Brain pericyte (primary cell): ENCODE data around the gene UMAD1.
A peak's percentile ranks its signal among the peaks of the same experiment; 100 is the strongest.

ENCODE experiments used
- DNase-seq: peaks from one replicate; pipeline ENCODE4 v3.0.0-alpha.2; 2012; ENCODE audit warnings: low read depth, low spot score

UMAD1 gene

GRCh38 chr7:7688956-7689355 is 48.4 kb downstream of the UMAD1 start:
- no peak for DNase-seq

GRCh38 chr7:7693881-7694280 is 53.3 kb downstream of the UMAD1 start:
- DNase-seq: no peak

- no peak for DNase-seq
Observed at GRCh38 chr7:7694542-7694941, 54.0 kb downstream of the UMAD1 start.

- no peak for DNase-seq
Observed at GRCh38 chr7:7695111-7695817, 54.7 kb downstream of the UMAD1 start.

- DNase-seq: no peak
Observed at GRCh38 chr7:7696458-7697119, 56.0 kb downstream of the UMAD1 start.

- no peak for DNase-seq
Observed at GRCh38 chr7:7698930-7699329, 58.4 kb downstream of the UMAD1 start.

GRCh38 chr7:7699380-7699779 is 58.8 kb downstream of the UMAD1 start:
- no peak for DNase-seq

GRCh38 chr7:7699970-7700369 is 59.4 kb downstream of the UMAD1 start:
- no peak for DNase-seq

GRCh38 chr7:7701527-7701926 is 61.0 kb downstream of the UMAD1 start:
- no peak for DNase-seq

- DNase-seq: no peak
Observed at GRCh38 chr7:7702826-7703225, 62.3 kb downstream of the UMAD1 start.

- no peak for DNase-seq
Observed at GRCh38 chr7:7703427-7703826, 62.9 kb downstream of the UMAD1 start.

GRCh38 chr7:7704867-7705266 is 64.3 kb downstream of the UMAD1 start:
- no peak for DNase-seq

- no peak for DNase-seq
Observed at GRCh38 chr7:7705318-7705717, 64.8 kb downstream of the UMAD1 start.

GRCh38 chr7:7706101-7706511 is 65.6 kb downstream of the UMAD1 start:
- DNase-seq: no peak

GRCh38 chr7:7706556-7707172 is 66.1 kb downstream of the UMAD1 start:
- DNase-seq: no peak

- no peak for DNase-seq
Observed at GRCh38 chr7:7707246-7707645, 66.7 kb downstream of the UMAD1 start.

- DNase-seq: no peak
Observed at GRCh38 chr7:7707806-7708205, 67.3 kb downstream of the UMAD1 start.

GRCh38 chr7:7709291-7709690 is 68.7 kb downstream of the UMAD1 start:
- DNase-seq: no peak

GRCh38 chr7:7710469-7710868 is 69.9 kb downstream of the UMAD1 start:
- DNase-seq: no peak

- DNase-seq: no peak
Observed at GRCh38 chr7:7713730-7714129, 73.2 kb downstream of the UMAD1 start.

GRCh38 chr7:7718492-7718891 is 77.9 kb downstream of the UMAD1 start, which contains the start of gene RPA3:
Gene RPA3 (minus strand): TSS chr7:7718607. CDS start chr7:7640418, 78,189 bp downstream.
- DNase-seq: no peak

- DNase-seq: peak; percentile 66
Observed at GRCh38 chr7:7719236-7719635, 78.7 kb downstream of the UMAD1 start.

- no peak for DNase-seq
Observed at GRCh38 chr7:7720193-7720592, 79.6 kb downstream of the UMAD1 start.
